ENCODE measurements around the gene NDUFAF3.

The NDUFAF3 gene

GRCh38 chr3:49021813-49022687 is at the start of gene NDUFAF3:
Gene NDUFAF3, plus strand, starts transcription at chr3:49022121. Its CDS starts 24 bp downstream, at chr3:49022145.
- intact Hi-C loops (cut with DNase I; ENCODE audit: low total_unique reads) = loop anchor here (5.0 kb wide), 1 partner anchor 35 kb away; no protein-coding TSS in a partner anchor
- peaks cover 0 to 48% (median 39%) of the 10 kb centered on the region in 4 donors for H3K4me1 ChIP-seq

GRCh38 chr3:48974076-48974864 is 47.7 kb upstream of the NDUFAF3 start:
- DNase-seq = peak in 1 of 2 donors; percentile 15
- no peaks in the 10 kb centered on the region for H3K9me3 ChIP-seq
- intact Hi-C loops (cut with DNase I; ENCODE audit: low total_unique reads) = no loop called here
- no peak for TF ChIP-seq CTCF (IDR thresholded peaks at IDR 0.05)
- H3K4me3 ChIP-seq = no peak overlapping the region
- no peaks in the 10 kb centered on the region for H3K4me1 ChIP-seq
- peaks cover 94 to 97% (median 95%) of the 10 kb centered on the region in 3 donors for H3K36me3 ChIP-seq
- H3K27ac ChIP-seq = no peak overlapping the region
- no peaks in the 10 kb centered on the region for H3K27me3 ChIP-seq

More at GRCh38 chr3:49021813-49022687, at the start of gene NDUFAF3:
- peak; percentile 98 to 99 for TF ChIP-seq CTCF (IDR thresholded peaks at IDR 0.05)
- H3K36me3 ChIP-seq = peaks cover 24 to 46% (median 32%) of the 10 kb centered on the region in 3 donors
- H3K4me3 ChIP-seq = peak within 1 kb of the TSS; percentile 72 to 97
- no peaks in the 10 kb centered on the region for H3K9me3 ChIP-seq
- peak; percentile 87 to 95 for DNase-seq
- H3K27me3 ChIP-seq = no peaks in the 10 kb centered on the region
- H3K27ac ChIP-seq = peak within 1 kb of the TSS; percentile 97 to 98

GRCh38 chr3:48979451-48979850 is 42.5 kb upstream of the NDUFAF3 start:
- no peak for TF ChIP-seq CTCF (IDR thresholded peaks at IDR 0.05)
- H3K9me3 ChIP-seq = no peaks in the 10 kb centered on the region
- no peak for DNase-seq
- peaks cover 83 to 97% (median 94%) of the 10 kb centered on the region in 3 donors for H3K36me3 ChIP-seq
- H3K4me1 ChIP-seq = no peaks in the 10 kb centered on the region
- no peak overlapping the region for H3K4me3 ChIP-seq
- no peaks in the 10 kb centered on the region for H3K27me3 ChIP-seq
- intact Hi-C loops (cut with DNase I; ENCODE audit: low total_unique reads) = no loop called here
- no peak overlapping the region for H3K27ac ChIP-seq

GRCh38 chr3:48980295-48980694 is 41.6 kb upstream of the NDUFAF3 start:
- no peaks in the 10 kb centered on the region for H3K27me3 ChIP-seq
- intact Hi-C loops (cut with DNase I; ENCODE audit: low total_unique reads) = no loop called here
- no peaks in the 10 kb centered on the region for H3K4me1 ChIP-seq
- no peak for DNase-seq
- no peak for TF ChIP-seq CTCF (IDR thresholded peaks at IDR 0.05)
- no peak overlapping the region for H3K4me3 ChIP-seq
- H3K9me3 ChIP-seq = no peaks in the 10 kb centered on the region
- no peak overlapping the region for H3K27ac ChIP-seq
- H3K36me3 ChIP-seq = peaks cover 74 to 97% (median 94%) of the 10 kb centered on the region in 3 donors

- no peak for TF ChIP-seq CTCF (IDR thresholded peaks at IDR 0.05)
- H3K36me3 ChIP-seq = peaks cover 57 to 93% (median 89%) of the 10 kb centered on the region in 3 donors
- intact Hi-C loops (cut with DNase I; ENCODE audit: low total_unique reads) = no loop called here
Measured at GRCh38 chr3:48982016-48982415, 39.9 kb upstream of the NDUFAF3 start.

More at GRCh38 chr3:48982016-48982415, 39.9 kb upstream of the NDUFAF3 start:
- Histone ChIP-seq H3K27me3 (no peaks in the 10 kb centered on the region), H3K4me3 (no peak overlapping the region), H3K4me1 (no peaks in the 10 kb centered on the region), H3K27ac (no peak overlapping the region), H3K9me3 (no peaks in the 10 kb centered on the region)
- DNase-seq = no peak
